Keratinocyte (primary cell): ENCODE data around the gene COL25A1. TPM values are rescaled to one million over a fixed set of nuclear protein-coding genes. Genes with fewer than 3 reads are reported as not detected.

Experiments
- DNase-seq: peaks from one replicate; pipeline ENCODE4 v3.0.0-alpha.2; 2011; ENCODE audit warnings: low read depth, missing footprints, low spot score
- FAIRE-seq: peaks from 2 replicates; lab custom pipeline; 2011; peaks lifted over from hg19 to GRCh38; lab: Jason Lieb, UNC
- H2AFZ ChIP-seq: 2 replicates; pipeline ENCODE4 v1.6.0; 2012; ENCODE audit warnings: low read length, control low read depth, inconsistent platforms; ENCODE audit not compliant: control insufficient read depth
- H3K27ac ChIP-seq: 2 replicates; pipeline ENCODE4 v1.5.1; 2011; ENCODE audit warnings: low read length; ENCODE audit not compliant: control insufficient read depth, insufficient read depth
- H3K27me3 ChIP-seq: 3 replicates; pipeline ENCODE4 v1.6.0; 2011; ENCODE audit warnings: low read length; ENCODE audit not compliant: control insufficient read depth, insufficient read depth; ENCODE audit errors: extremely low read depth
- H3K36me3 ChIP-seq, 2 experiments: 2 replicates in 1 of 2; 3 replicates in 1 of 2; pipeline ENCODE4 v1.5.1; 2011; ENCODE audit warnings: low read length in 2 of 2, mild to moderate bottlenecking in 1 of 2; ENCODE audit not compliant: control insufficient read depth in 2 of 2, insufficient read depth in 2 of 2; ENCODE audit errors: extremely low read depth in 1 of 2
- H3K4me1 ChIP-seq: 3 replicates; pipeline ENCODE4 v1.5.1; 2011; ENCODE audit warnings: low read length; ENCODE audit not compliant: control insufficient read depth, insufficient read depth; ENCODE audit errors: extremely low read depth
- H3K4me2 ChIP-seq: 3 replicates; pipeline ENCODE4 v1.6.0; 2011; ENCODE audit warnings: low read depth, low read length; ENCODE audit not compliant: control insufficient read depth, insufficient read depth; ENCODE audit errors: extremely low read depth
- H3K4me3 ChIP-seq, 3 experiments: fragments of 200-600 bp in 1 of 3; sonication (generic) in 1 of 3; 2 replicates in 2 of 3; 3 replicates in 1 of 3; pipeline ENCODE4 v1.5.1; 2011 to 2016; ENCODE audit warnings: low read length in 3 of 3, mild to moderate bottlenecking in 3 of 3, control low read depth in 2 of 3, inconsistent platforms in 1 of 3, low read depth in 1 of 3, mixed read lengths in 1 of 3, mixed run types in 1 of 3, moderate library complexity in 1 of 3; ENCODE audit not compliant: control insufficient read depth in 2 of 3, insufficient read depth in 2 of 3; ENCODE audit errors: extremely low read depth in 1 of 3
- H3K79me2 ChIP-seq: 2 replicates; pipeline ENCODE4 v1.6.0; 2012; ENCODE audit warnings: low read length; ENCODE audit not compliant: control insufficient read depth, insufficient read depth
- H3K9ac ChIP-seq: 3 replicates; pipeline ENCODE4 v1.6.0; 2011; ENCODE audit warnings: low read length; ENCODE audit not compliant: control insufficient read depth, insufficient read depth; ENCODE audit errors: extremely low read depth
- H3K9me1 ChIP-seq: 3 replicates; pipeline ENCODE4 v1.6.0; 2011; ENCODE audit warnings: low read length; ENCODE audit not compliant: control insufficient read depth, insufficient read depth; ENCODE audit errors: extremely low read depth
- H3K9me3 ChIP-seq: 2 replicates; pipeline ENCODE4 v1.5.1; 2012; ENCODE audit warnings: low read depth, low read length; ENCODE audit not compliant: control insufficient read depth
- H4K20me1 ChIP-seq: 3 replicates; pipeline ENCODE4 v1.6.0; 2011; ENCODE audit warnings: low read length; ENCODE audit not compliant: control insufficient read depth, insufficient read depth; ENCODE audit errors: extremely low read depth
- CTCF ChIP-seq, 3 experiments: IDR thresholded peaks in 1 of 3; conservative IDR thresholded peaks in 1 of 3; optimal IDR thresholded peaks in 1 of 3; 2 replicates in 2 of 3; 3 replicates in 1 of 3; pipeline versions ENCODE3 to v1.5.1; 2011; ENCODE audit warnings: low read length in 3 of 3, mild to moderate bottlenecking in 3 of 3, moderate library complexity in 2 of 3, control low read depth in 1 of 3, inconsistent platforms in 1 of 3; ENCODE audit not compliant: insufficient read depth in 2 of 3; ENCODE audit errors: extremely low read depth in 1 of 3
- EZH2 ChIP-seq: IDR thresholded peaks from one replicate; pipeline ENCODE4 v1.6.1; 2012; ENCODE audit warnings: inconsistent platforms, mild to moderate bottlenecking, low read length, moderate library complexity
- dilution Hi-C: fragments of 300-500 bp; cut with MboI; formaldehyde crosslinking; loops from one replicate; pipeline ENCODE4 v1.7.0; 2020; ENCODE audit warnings: low sequenced_read_pairs; ENCODE audit not compliant: extremely low pct_ligation_motif_present
- polyA plus RNA-seq, 5 experiments: library from polyadenylated mRNA; depleted of rRNA in 3 of 5; stranded (reverse) in 3 of 5; stranded (forward) in 1 of 5; unstranded in 1 of 5; fragments of >200 nt; gene quantifications; 1 replicate in 1 of 5; 2 replicates in 3 of 5; 3 replicates in 1 of 5; pipeline versions ENCODE4 v1.2.1 to v1.2.3, GENCODE V29; 2011 to 2012; ENCODE audit warnings: missing spikeins in 2 of 5, low read depth in 1 of 5, low replicate concordance in 1 of 5

Gene COL25A1
- polyA plus RNA-seq, 1 donor (not counting 4 experiments of a cell fraction or from before 2014, with no cell fraction given) = not detected

GRCh38 chr4:109323348-109323747 lies 20.9 kb upstream of the COL25A1 start:
- FAIRE-seq (no peak), DNase-seq (no peak)
- Histone ChIP-seq H3K27ac (no peak overlapping the region), H3K27me3 (no peaks in the 10 kb centered on the region), H3K4me2 (no peak overlapping the region), H3K9me3 (peaks cover 2% of the 10 kb centered on the region), H3K4me3 (no peak overlapping the region), H3K9me1 (no peaks in the 10 kb centered on the region), H4K20me1 (no peaks in the 10 kb centered on the region), H3K4me1 (no peaks in the 10 kb centered on the region), H3K79me2 (no peaks in the 10 kb centered on the region), H3K9ac (no peak overlapping the region), H3K36me3 (no peaks in the 10 kb centered on the region), H2AFZ (no peak overlapping the region)
- dilution Hi-C loops = no loop called here
- TF ChIP-seq EZH2 (no peak), CTCF (optimal IDR thresholded peaks at IDR 0.05 in 1 of 3, IDR thresholded peaks at IDR 0.05 in 1 of 3, conservative IDR thresholded peaks at IDR 0.05 in 1 of 3; ENCODE audit: extremely low read depth in 1 of 3, insufficient read depth in 2 of 3, low read length in 3 of 3) (no peak)

DNA sequence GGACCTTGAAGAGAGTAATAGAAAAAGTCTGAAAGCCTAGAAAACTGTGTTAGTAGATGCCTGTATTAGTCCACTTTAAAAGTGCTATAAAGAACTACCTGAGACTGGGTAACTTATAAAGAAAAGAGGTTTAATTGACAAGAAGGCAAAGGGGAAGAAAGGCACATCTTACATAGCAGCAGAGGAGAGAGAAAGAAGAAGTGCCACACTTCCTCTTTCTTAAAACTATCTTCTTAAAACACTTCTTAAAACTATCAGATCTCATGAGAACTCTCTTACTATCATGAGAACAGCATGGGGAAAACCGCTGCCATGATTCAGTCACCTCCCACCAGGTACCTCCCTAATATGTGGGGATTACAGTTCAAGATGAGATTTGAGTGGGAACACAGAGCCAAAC lies 18.8 kb upstream of the COL25A1 start:
- DNase-seq = no peak
- no peak overlapping the region for H3K9ac ChIP-seq
- no peak overlapping the region for H2AFZ ChIP-seq
- no peaks in the 10 kb centered on the region for H3K79me2 ChIP-seq
- FAIRE-seq = no peak
- H3K9me1 ChIP-seq = no peaks in the 10 kb centered on the region
- H3K27ac ChIP-seq = no peak overlapping the region
- no peak for TF ChIP-seq CTCF (optimal IDR thresholded peaks at IDR 0.05 in 1 of 3, IDR thresholded peaks at IDR 0.05 in 1 of 3, conservative IDR thresholded peaks at IDR 0.05 in 1 of 3; ENCODE audit: extremely low read depth in 1 of 3, insufficient read depth in 2 of 3, low read length in 3 of 3)
- TF ChIP-seq EZH2 = no peak
- H3K4me1 ChIP-seq = no peaks in the 10 kb centered on the region
- H3K27me3 ChIP-seq = no peaks in the 10 kb centered on the region
- no peaks in the 10 kb centered on the region for H4K20me1 ChIP-seq
- no peaks in the 10 kb centered on the region for H3K36me3 ChIP-seq
- peaks cover 2% of the 10 kb centered on the region for H3K9me3 ChIP-seq
- dilution Hi-C loops = no loop called here
- H3K4me3 ChIP-seq = no peak overlapping the region
- no peak overlapping the region for H3K4me2 ChIP-seq
